ENCODE data around the gene RPUSD3.
"Not testable (repeated sequence)": the region's sequence is repeated elsewhere in the genome, so short reads cannot be mapped to it uniquely, and the experiment has no call there.

DNA sequence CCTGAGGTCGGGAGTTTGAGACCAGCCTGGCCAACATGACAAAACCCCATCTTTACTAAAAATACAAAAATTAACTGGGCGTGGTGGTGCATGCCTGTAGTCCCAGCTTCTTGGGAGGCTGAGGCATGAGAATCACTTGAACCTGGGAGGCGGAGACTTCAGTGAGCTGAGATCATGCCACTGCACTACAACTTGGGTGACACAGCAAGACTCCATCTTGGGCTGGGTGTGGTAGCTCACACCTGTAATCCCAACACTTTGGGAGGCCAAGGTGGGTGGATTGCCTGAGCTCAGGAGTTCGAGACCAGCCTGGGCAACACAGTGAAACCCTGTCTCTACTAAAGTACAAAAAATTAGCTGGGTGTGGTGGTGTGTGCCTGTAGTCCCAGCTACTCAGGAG lies 32.4 kb upstream of the RPUSD3 start:
- TF ChIP-seq POLR2AphosphoS5, POLR2A (IDR thresholded peaks at IDR 0.05; ENCODE audit: low read depth, low read length): not testable (repeated sequence)

All from GM12892 (cell line).